ENCODE measurements around the gene ITGB6.

DNA sequence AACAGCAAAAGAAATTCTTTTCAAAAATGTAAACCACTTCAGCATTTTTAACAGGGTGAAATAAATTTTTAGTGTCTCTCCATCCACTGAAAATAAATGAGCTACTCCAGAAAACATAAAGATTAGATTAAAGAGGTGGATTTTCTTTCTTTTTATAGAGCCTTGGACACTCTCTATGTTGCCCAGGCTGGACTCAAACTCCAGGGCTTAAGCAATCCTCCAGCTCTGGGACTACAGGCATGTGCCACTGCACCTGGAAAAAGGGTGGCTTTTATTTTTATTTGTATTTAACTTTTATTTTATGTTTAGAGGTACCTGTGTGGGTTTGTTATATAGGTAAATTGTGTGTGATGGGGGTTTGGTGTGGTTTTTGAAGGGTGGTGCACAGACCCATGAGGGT lies 19.9 kb downstream of the ITGB6 start:
- TF ChIP-seq POLR2AphosphoS5 (IDR thresholded peaks at IDR 0.05) (no peak), POLR2A (IDR thresholded peaks at IDR 0.05) (no peak)

All from stomach (tissue), 4 donors.